ENCODE results near the gene KSR2.

- no peak for TF ChIP-seq POLR2AphosphoS5 (IDR thresholded peaks at IDR 0.05; ENCODE audit: low read depth, low read length)
- TF ChIP-seq, protein P1, sequence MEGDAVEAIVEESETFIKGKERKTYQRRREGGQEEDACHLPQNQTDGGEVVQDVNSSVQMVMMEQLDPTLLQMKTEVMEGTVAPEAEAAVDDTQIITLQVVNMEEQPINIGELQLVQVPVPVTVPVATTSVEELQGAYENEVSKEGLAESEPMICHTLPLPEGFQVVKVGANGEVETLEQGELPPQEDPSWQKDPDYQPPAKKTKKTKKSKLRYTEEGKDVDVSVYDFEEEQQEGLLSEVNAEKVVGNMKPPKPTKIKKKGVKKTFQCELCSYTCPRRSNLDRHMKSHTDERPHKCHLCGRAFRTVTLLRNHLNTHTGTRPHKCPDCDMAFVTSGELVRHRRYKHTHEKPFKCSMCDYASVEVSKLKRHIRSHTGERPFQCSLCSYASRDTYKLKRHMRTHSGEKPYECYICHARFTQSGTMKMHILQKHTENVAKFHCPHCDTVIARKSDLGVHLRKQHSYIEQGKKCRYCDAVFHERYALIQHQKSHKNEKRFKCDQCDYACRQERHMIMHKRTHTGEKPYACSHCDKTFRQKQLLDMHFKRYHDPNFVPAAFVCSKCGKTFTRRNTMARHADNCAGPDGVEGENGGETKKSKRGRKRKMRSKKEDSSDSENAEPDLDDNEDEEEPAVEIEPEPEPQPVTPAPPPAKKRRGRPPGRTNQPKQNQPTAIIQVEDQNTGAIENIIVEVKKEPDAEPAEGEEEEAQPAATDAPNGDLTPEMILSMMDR (IDR thresholded peaks at IDR 0.05), result no peak
These were observed 361.8 kb downstream of the KSR2 start for GRCh38 chr12:117606945-117607344.
